PFSK-1 (cell line): ENCODE data around the gene TNIP1.

ENCODE experiments used
- FOXP2 ChIP-seq: optimal IDR thresholded peaks from 2 replicates; pipeline ENCODE3; 2011; ENCODE audit warnings: borderline replicate concordance, control low read depth, inconsistent platforms; ENCODE audit not compliant: insufficient read depth; ENCODE audit errors: extremely low read length, extremely low read depth
- POLR2AphosphoS5 ChIP-seq: IDR thresholded peaks from 2 replicates; pipeline ENCODE4 v1.6.1; 2012; ENCODE audit warnings: low read depth, mild to moderate bottlenecking, control low read depth, low read length, moderate library complexity
- SIN3A ChIP-seq: IDR thresholded peaks from 2 replicates; pipeline ENCODE4 v1.6.1; 2012; ENCODE audit warnings: mild to moderate bottlenecking, low read length, moderate library complexity, borderline replicate concordance; ENCODE audit not compliant: insufficient read depth
- TAF1 ChIP-seq: IDR thresholded peaks from 2 replicates; pipeline ENCODE4 v1.6.1; 2012; ENCODE audit warnings: low read length, control low read depth, borderline replicate concordance; ENCODE audit not compliant: insufficient read depth
- TF ChIP-seq, protein P1 (sequence below), 2 experiments: IDR thresholded peaks; 2 replicates each; pipeline versions ENCODE4 v1.6.1 to v1.8.0; 2011 to 2012; ENCODE audit warnings: low read depth in 2 of 2, low read length in 2 of 2, control low read depth in 1 of 2, inconsistent platforms in 1 of 2, mild to moderate bottlenecking in 1 of 2, moderate library complexity in 1 of 2; ENCODE audit not compliant: insufficient read depth in 1 of 2

The TNIP1 gene

DNA sequence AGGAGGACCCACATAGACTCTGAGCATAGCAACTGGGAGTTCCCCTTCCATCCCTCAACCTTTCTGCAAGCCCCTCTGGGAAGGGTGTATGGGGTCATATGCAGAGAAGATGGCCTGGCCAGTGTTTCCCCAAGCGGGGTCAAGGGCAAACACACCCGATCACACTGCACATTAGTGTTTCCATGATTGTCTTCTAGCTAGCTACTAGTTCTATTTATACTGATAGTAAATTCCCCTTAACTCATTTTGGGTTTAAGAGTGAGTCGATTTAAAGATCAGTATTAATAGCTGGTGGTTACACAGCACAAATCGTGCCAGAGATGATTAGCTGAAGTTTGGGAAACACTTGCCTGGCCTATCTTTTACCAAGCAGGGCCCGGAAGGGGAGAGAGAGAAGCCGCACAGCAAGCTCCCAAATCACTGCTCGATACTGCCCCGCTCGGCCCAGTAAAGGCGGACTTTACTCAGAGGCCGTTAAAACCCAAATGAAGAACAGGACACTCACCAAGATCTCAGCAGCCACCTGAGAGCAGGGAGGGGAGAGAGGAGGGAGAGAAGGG lies 29.4 kb upstream of the TNIP1 start:
- TF ChIP-seq SIN3A (no peak), TAF1 (no peak), FOXP2 (no peak), POLR2AphosphoS5 (no peak)
- TF ChIP-seq, protein P1, sequence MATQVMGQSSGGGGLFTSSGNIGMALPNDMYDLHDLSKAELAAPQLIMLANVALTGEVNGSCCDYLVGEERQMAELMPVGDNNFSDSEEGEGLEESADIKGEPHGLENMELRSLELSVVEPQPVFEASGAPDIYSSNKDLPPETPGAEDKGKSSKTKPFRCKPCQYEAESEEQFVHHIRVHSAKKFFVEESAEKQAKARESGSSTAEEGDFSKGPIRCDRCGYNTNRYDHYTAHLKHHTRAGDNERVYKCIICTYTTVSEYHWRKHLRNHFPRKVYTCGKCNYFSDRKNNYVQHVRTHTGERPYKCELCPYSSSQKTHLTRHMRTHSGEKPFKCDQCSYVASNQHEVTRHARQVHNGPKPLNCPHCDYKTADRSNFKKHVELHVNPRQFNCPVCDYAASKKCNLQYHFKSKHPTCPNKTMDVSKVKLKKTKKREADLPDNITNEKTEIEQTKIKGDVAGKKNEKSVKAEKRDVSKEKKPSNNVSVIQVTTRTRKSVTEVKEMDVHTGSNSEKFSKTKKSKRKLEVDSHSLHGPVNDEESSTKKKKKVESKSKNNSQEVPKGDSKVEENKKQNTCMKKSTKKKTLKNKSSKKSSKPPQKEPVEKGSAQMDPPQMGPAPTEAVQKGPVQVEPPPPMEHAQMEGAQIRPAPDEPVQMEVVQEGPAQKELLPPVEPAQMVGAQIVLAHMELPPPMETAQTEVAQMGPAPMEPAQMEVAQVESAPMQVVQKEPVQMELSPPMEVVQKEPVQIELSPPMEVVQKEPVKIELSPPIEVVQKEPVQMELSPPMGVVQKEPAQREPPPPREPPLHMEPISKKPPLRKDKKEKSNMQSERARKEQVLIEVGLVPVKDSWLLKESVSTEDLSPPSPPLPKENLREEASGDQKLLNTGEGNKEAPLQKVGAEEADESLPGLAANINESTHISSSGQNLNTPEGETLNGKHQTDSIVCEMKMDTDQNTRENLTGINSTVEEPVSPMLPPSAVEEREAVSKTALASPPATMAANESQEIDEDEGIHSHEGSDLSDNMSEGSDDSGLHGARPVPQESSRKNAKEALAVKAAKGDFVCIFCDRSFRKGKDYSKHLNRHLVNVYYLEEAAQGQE (IDR thresholded peaks at IDR 0.05; ENCODE audit: insufficient read depth in 1 of 2, low read depth in 2 of 2, low read length in 2 of 2): no peak

DNA sequence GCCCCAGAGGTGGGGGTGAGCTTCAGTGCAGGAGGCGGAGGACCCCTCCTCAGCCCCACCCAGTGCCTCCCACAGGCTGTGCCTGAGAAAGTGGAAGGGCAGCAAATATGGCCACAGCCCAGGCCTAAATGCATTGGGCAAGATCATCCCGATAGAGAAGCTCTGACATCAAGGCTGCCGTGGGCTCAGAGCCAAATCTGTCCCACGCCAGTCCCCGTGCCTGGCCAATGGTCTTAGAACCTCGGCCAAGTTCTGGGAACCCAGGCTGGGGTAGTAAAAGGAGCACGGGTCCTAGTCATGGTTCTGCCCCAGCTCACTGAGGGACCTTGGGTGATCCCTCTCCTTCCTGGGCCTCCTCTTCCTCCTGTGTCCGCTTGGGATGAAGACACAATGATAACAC lies 27.7 kb upstream of the TNIP1 start:
- TF ChIP-seq TAF1 (no peak), FOXP2 (no peak), SIN3A (no peak), POLR2AphosphoS5 (no peak)
- TF ChIP-seq, protein P1 (IDR thresholded peaks at IDR 0.05; ENCODE audit: insufficient read depth in 1 of 2, low read depth in 2 of 2, low read length in 2 of 2): no peak

DNA sequence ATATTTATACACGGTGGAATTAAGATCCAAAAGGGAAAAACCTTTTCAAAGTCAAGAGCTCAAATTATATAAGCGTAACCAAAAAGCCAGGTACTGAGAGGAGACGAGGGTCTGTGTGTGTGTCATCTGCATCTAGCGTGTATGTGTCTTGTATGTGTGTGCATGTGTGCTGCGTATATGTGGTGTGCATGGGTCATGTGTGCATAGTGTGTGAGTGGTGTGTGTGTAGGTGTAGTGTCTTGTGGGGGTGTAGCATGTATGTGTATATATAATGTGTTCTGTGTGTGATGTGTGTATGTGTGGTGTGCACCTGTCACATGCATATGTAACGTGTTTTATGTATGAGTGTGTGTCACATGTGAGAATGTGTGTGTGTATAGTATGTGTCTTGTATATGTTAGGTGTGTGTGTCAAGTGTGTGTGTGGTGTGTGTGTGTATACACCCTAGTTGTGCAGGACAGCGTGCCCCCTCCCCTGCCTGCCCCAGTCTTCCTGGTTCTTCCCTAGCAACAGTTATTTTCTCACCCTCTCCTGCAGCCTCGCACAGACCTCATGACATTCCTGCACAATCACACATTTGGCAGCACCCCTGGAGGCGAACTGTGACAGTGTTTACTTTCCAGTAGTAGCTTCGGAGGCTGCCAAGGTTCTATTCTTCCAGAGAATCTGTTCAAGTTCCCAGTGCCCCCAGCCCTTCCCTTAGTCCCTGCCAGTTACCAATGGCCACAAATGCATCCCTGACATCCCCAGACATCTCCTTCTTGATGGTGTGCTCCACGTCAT lies 27.1 kb upstream of the TNIP1 start:
- TF ChIP-seq SIN3A: no peak
- TF ChIP-seq POLR2AphosphoS5: no peak
- TF ChIP-seq, protein P1 (IDR thresholded peaks at IDR 0.05; ENCODE audit: insufficient read depth in 1 of 2, low read depth in 2 of 2, low read length in 2 of 2): no peak
- TF ChIP-seq FOXP2: no peak
- TF ChIP-seq TAF1: no peak

DNA sequence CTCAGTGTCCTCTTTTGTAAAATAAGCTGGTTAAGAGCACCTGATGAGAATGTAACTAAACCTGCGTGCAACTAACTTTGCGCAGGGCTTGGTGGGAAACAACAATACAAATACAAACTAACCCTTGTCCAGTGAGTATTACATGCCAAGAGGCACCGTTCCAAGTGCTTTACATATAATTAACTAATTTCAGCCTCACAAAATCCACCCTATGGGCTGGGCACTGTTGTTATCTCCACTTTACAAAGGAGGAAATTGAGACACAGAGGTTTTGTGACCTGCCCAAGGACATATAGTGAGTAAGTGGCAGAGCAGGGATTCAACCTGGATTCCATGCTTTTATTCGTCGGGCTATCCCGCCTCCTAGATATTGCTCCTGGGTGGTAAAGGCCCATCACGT lies 26.2 kb upstream of the TNIP1 start:
- no peak for TF ChIP-seq POLR2AphosphoS5
- no peak for TF ChIP-seq TAF1
- TF ChIP-seq FOXP2: no peak
- TF ChIP-seq, protein P1 (IDR thresholded peaks at IDR 0.05; ENCODE audit: insufficient read depth in 1 of 2, low read depth in 2 of 2, low read length in 2 of 2): no peak
- no peak for TF ChIP-seq SIN3A
